Measurements from ENCODE around the gene RBL2. TPM values are rescaled to one million over a fixed set of nuclear protein-coding genes. Genes with fewer than 3 reads are reported as not detected.

The RBL2 gene
- total and polyA plus RNA-seq, 11 donors: 16.7 to 50.1 (median 36.6) TPM

DNA sequence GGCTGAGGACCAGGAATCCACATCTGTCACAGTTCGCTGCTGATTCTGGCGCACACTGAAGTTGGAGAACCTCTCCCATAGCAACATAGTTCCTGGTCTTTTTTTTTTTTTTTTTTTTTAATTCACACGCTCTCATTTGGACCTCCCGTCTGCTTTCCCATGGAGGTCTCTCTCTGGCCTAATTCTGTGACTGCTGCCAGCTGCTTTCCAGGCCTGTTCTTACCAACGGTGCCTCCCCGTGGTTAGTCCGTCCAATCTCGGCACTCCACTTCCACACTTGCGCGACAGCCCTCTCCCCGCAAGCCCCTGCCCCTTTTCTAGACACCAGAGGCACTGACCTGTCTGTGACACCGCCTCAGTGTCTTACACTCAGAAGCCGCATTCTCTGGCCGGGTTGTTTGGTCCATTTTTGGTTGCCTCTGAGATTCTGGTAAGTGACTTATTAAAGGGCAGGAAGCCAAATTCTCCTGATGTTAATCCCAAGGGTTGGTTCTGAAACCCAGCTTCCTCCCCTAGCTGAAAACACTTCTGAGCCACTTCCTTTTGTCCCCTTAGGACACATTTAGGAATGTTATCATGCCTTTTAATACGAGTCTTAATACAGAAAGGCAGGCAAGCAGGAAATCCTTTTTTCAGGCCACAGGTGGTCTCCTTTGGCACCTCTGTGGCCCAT lies 69.9 kb downstream of the RBL2 start:
- peak; percentile 67 to 80 (median 68) for DNase-seq
- intact Hi-C loops (cut with DNase I): loop anchor here in 7 of 10 donors (5.0 to 10.0 kb wide), 3 partner anchors 67 to 449 kb away; partner anchors contain the start of genes RBL2 (in 2 of the 7), CHD9 (in 1 of the 7) and CHD9NB (in 1 of the 7)
- Histone ChIP-seq H3K36me3 (peaks cover 0 to 11% (median 4%) of the 10 kb centered on the region in 9 donors), H3K4me3 (peak overlapping the region; percentile 35 to 97 (median 75)), H3K4me1 (peaks cover 5 to 44% (median 32%) of the 10 kb centered on the region in 12 donors), H3K9me3 (no peaks in the 10 kb centered on the region), H3K27me3 (no peaks in the 10 kb centered on the region), H3K27ac (peak overlapping the region; percentile 91 to 98 (median 96))
- peak; percentile 2 to 17 (median 7) for ATAC-seq
- no peak for TF ChIP-seq POLR2A (IDR thresholded peaks at IDR 0.05)
- TF ChIP-seq, protein P1, sequence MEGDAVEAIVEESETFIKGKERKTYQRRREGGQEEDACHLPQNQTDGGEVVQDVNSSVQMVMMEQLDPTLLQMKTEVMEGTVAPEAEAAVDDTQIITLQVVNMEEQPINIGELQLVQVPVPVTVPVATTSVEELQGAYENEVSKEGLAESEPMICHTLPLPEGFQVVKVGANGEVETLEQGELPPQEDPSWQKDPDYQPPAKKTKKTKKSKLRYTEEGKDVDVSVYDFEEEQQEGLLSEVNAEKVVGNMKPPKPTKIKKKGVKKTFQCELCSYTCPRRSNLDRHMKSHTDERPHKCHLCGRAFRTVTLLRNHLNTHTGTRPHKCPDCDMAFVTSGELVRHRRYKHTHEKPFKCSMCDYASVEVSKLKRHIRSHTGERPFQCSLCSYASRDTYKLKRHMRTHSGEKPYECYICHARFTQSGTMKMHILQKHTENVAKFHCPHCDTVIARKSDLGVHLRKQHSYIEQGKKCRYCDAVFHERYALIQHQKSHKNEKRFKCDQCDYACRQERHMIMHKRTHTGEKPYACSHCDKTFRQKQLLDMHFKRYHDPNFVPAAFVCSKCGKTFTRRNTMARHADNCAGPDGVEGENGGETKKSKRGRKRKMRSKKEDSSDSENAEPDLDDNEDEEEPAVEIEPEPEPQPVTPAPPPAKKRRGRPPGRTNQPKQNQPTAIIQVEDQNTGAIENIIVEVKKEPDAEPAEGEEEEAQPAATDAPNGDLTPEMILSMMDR (IDR thresholded peaks at IDR 0.05): no peak
- 0 to 3% (median 2%) methylated on average over 15 of the region's 15 CpGs for WGBS, 4 donors

DNA sequence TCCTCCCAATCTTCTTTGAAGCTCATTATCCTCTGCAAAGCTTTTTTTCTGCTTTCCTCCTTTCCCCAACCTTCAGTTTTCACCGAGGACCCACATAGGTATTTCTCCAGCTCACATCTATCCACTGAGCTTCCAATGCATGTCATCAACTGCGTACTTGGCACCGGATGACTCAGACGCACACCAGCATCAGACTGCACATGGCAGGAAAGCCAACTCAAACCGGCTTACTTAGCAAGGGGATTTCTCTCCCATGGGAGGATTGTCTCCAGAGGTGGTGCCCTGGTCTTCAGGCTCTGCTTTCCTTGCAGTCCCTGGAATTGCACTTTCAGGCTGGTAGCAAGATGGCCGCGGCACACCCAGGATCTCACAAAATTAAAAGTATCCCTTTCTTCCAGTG lies 70.4 kb downstream of the RBL2 start:
- Histone ChIP-seq H3K9me3 (no peaks in the 10 kb centered on the region), H3K27me3 (no peaks in the 10 kb centered on the region), H3K27ac (peak overlapping the region; percentile 91 to 98 (median 96)), H3K4me3 (peak overlapping the region in 10 of 12 donors; percentile 42 to 97 (median 82)), H3K4me1 (peaks cover 6 to 46% (median 36%) of the 10 kb centered on the region in 12 donors), H3K36me3 (peaks cover 0 to 5% (median 0%) of the 10 kb centered on the region in 9 donors)
- DNase-seq (peak in 1 of 5 donors; percentile 45), ATAC-seq (no peak)
- no peak for TF ChIP-seq POLR2A (IDR thresholded peaks at IDR 0.05)
- TF ChIP-seq, protein P1 (IDR thresholded peaks at IDR 0.05): no peak
- WGBS, 4 donors: 43 to 59% (median 53%) methylated on average over 7 of the region's 7 CpGs
- intact Hi-C loops (cut with DNase I): loop anchor here in 8 of 10 donors (5.0 to 10.0 kb wide), 3 partner anchors 67 to 450 kb away; partner anchors contain the start of genes RBL2 (in 2 of the 8), CHD9 (in 1 of the 8) and CHD9NB (in 1 of the 8)

DNA sequence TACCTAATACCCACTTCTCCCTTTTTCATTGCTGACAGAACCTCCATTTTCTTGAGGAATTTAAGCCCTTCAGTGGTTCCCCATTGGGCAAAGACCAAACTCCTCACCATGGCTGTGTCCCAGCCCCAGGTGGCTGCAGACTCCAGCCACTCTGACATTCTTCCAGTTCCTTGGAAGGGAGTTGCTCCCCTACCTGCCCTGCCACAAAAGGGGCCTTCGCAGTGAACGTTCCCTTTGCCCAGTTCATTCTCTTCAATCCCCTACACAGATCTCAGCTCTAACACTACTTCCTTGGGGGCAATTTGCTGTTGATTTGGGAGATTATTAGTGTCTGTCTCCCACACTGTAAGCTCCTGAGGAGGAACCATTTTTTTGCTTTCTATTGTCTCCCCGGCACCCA lies 72.0 kb downstream of the RBL2 start:
- Histone ChIP-seq H3K27me3 (no peaks in the 10 kb centered on the region), H3K27ac (peak overlapping the region in 1 of 12 donors; percentile 98), H3K9me3 (no peaks in the 10 kb centered on the region), H3K4me3 (no peak overlapping the region), H3K4me1 (peaks cover 10 to 53% (median 35%) of the 10 kb centered on the region in 12 donors), H3K36me3 (no peaks in the 10 kb centered on the region)
- ATAC-seq (no peak), DNase-seq (no peak)
- intact Hi-C loops (cut with DNase I): loop anchor here in 4 of 10 donors (5.0 to 10.0 kb wide), 3 partner anchors 69 to 451 kb away; partner anchors contain the start of genes RBL2 (in 2 of the 4), CHD9 (in 1 of the 4) and CHD9NB (in 1 of the 4)
- WGBS, 4 donors: 94 to 95% (median 94%) methylated on average over 3 of the region's 3 CpGs
- no peak for TF ChIP-seq POLR2A (IDR thresholded peaks at IDR 0.05)
- TF ChIP-seq, protein P1 (IDR thresholded peaks at IDR 0.05): no peak
